GM13977 (cell line): ENCODE measurements around the gene PPP3R2.

Experiments
- DNase-seq: peaks from one replicate; pipeline ENCODE4 v3.0.0; 2012; ENCODE audit warnings: low spot score
- CTCF ChIP-seq: IDR thresholded peaks from 2 replicates; pipeline ENCODE4 v1.5.1; 2012; ENCODE audit warnings: mild to moderate bottlenecking, control low read depth; ENCODE audit not compliant: insufficient read depth; ENCODE audit errors: extremely low read depth, missing control alignments
- in situ Hi-C: fragments of 300-500 bp; cut with MboI; formaldehyde crosslinking; loops from one replicate; pipeline ENCODE4 v1.12.0; 2022; ENCODE audit warnings: low sequenced_read_pairs, low pct_unique_long_range_greater_than_20kb, mixed read lengths, inconsistent platforms; ENCODE audit not compliant: unreplicated experiment

The PPP3R2 gene

GRCh38 chr9:101543098-101543735, 51.6 kb downstream of the PPP3R2 start:
- in situ Hi-C loops = no loop called here
- DNase-seq = no peak

More at GRCh38 chr9:101543098-101543735, 51.6 kb downstream of the PPP3R2 start:
- TF ChIP-seq CTCF = no peak
